GM23338 (cell line): ENCODE measurements around the gene PPARD.

Experiments
- CREB1 ChIP-seq: fragments of 250-450 bp; sonication (Bioruptor Pico); IDR thresholded peaks from 2 replicates; pipeline ENCODE4 v1.5.0; 2020; ENCODE audit warnings: low read depth, mild to moderate bottlenecking, moderate library complexity
- CTCF ChIP-seq, 2 experiments: fragments of 200-600 bp in 1 of 2; sonication (generic) in 1 of 2; conservative IDR thresholded peaks; 2 replicates each; pipeline versions ENCODE4 v1.5.1 to v1.6.1; 2016 to 2017; ENCODE audit warnings: antibody characterized with exemption in 2 of 2, low read depth in 2 of 2, mild to moderate bottlenecking in 2 of 2, moderate library complexity in 1 of 2
- POLR2AphosphoS5 ChIP-seq: IDR thresholded peaks from 2 replicates; pipeline ENCODE4 v1.6.1; 2016; ENCODE audit warnings: antibody characterized with exemption, low read depth

DNA sequence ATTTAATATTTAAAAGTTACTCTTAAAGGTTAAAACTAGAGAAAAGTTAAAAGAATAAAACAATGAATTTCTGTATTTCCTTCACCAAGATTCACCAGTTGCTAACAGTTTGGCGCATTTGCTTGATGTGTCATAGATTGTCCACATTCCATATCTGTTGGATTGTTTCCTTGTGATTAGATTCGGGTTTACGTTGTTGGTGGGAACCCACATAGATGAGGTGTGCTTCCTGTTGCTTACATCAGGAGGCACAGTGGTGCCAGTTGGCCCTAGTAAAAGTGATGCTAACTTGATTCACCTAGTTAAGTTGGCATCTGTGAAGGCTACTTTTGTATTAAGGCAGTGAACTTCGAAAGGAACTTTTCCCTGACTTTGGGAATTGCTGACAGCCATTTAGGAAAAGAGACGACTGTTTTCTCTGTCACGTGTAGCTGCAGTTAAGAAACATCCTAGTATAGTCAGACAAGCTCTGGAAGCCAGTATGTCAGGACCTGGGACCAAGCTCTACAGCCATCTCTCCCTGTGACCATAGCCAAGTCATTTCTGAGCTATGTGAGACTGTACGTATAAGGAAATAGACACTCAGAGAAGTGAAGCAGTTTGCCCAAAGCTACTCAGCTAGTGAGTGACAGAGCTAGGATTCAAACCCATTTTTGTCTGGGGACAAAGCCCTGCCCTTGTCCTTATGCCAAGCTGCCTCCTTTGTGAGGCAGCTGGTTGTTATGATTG lies 49.0 kb downstream of the PPARD start:
- TF ChIP-seq CTCF (conservative IDR thresholded peaks at IDR 0.05; ENCODE audit: low read depth in 2 of 2): no peak
- TF ChIP-seq CREB1 (CRISPR knock-in tag): no peak
- no peak for TF ChIP-seq POLR2AphosphoS5
